ENCODE results near the gene TBCEL.

TBCEL gene

DNA sequence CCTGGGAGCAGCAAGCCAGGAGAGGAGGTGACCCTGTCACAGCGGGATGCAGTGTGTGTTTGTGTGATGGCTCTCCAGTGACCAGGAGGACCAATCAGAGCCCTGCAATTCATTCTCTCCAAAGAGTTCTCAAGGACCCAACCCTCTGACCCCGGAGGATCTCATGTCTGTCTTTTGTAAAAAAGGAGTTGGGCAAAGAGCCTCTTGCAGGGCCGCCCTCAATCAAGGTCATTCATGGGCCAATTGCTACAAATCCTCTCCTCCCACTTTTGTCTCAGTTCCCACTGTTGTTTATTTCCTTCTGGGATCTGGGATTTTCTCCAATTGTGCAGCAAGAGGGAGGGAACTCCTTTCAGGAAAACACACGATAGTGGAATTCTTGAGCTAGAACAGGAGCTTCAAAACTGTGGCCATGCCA is 81.2 kb downstream of the TBCEL start:
- Histone ChIP-seq H3K4me3 (ENCODE audit: insufficient read length, low read depth) (no peak overlapping the region), H3K9me3 (ENCODE audit: insufficient read depth, low read length) (no peaks in the 10 kb centered on the region), H3K9ac (ENCODE audit: insufficient read length, low read depth) (no peak overlapping the region), H3K36me3 (ENCODE audit: insufficient read depth, insufficient read length, low read length) (no peaks in the 10 kb centered on the region), H3K27me3 (ENCODE audit: insufficient read depth, insufficient read length) (no peaks in the 10 kb centered on the region), H3K4me1 (ENCODE audit: insufficient read depth, insufficient read length) (no peaks in the 10 kb centered on the region)
- TF ChIP-seq YY1 (IDR thresholded peaks at IDR 0.05; ENCODE audit: insufficient read depth, insufficient read length) (no peak), ZNF274 (IDR thresholded peaks at IDR 0.05; ENCODE audit: low read depth, low read length) (no peak), SUZ12 (IDR thresholded peaks at IDR 0.05; ENCODE audit: extremely low read depth, insufficient read depth, insufficient read length) (no peak)
- DNase-seq (ENCODE audit: low read depth, low spot score), result no peak

DNA sequence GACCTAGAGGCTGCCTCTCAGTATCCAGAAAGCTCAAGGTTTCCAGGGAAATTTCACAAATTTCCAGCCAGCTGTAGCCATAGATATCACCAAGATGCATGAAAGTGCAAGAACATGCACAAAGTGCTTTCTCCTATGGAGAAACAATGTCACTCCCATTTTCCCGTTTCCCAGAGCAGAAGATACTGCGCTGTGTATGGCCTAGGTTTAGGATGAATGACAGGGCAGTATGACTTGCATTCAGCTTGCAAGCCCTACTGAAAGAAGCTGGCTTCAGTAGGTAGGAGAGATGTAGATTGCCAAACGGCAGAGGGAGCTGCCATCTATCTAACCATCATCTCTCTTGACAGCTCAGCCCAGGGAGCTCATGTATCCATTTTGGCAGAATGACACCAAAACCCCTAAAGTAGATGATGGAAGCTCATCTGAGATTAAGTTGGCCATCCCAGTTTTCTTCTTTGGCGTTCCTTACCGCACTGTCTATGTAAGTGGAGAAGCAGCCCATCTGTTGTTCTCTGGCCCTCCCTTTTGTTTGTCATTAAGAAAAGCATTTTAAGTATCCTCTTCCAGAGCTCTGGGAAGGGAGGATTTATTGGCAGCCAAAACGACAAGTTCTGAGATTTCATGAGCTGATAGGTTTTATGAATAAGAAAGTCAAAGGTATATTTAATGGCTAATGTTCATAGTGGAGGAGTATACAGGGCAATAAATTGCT is 81.7 kb downstream of the TBCEL start:
- Histone ChIP-seq H3K9ac (ENCODE audit: insufficient read length, low read depth) (no peak overlapping the region), H3K4me1 (ENCODE audit: insufficient read depth, insufficient read length) (no peaks in the 10 kb centered on the region), H3K4me3 (ENCODE audit: insufficient read length, low read depth) (no peak overlapping the region), H3K27me3 (ENCODE audit: insufficient read depth, insufficient read length) (no peaks in the 10 kb centered on the region), H3K36me3 (ENCODE audit: insufficient read depth, insufficient read length, low read length) (no peaks in the 10 kb centered on the region), H3K9me3 (ENCODE audit: insufficient read depth, low read length) (no peaks in the 10 kb centered on the region)
- TF ChIP-seq SUZ12 (IDR thresholded peaks at IDR 0.05; ENCODE audit: extremely low read depth, insufficient read depth, insufficient read length) (no peak), YY1 (IDR thresholded peaks at IDR 0.05; ENCODE audit: insufficient read depth, insufficient read length) (no peak), ZNF274 (IDR thresholded peaks at IDR 0.05; ENCODE audit: low read depth, low read length) (no peak)
- DNase-seq (ENCODE audit: low read depth, low spot score), result no peak

DNA sequence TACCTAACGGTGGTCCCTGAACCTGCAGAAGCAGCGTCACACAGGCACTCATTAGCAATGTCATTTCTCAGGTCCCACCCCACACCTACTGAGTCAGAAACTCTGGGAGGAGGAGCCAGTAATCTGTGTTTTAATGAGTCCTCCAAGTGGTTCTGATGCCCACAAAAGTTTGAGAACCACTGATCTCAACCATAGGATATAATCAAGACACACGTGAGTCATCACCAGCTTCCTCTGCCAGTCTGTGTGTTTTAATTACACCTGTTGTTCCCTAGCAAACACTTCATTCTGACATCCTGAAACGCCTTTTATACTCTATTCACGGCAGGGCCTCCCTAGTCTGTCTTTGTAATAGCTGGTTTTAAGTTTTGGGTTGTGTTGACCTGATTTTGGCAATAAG is 82.9 kb downstream of the TBCEL start:
- peaks cover 3% of the 10 kb centered on the region for H3K27me3 ChIP-seq (ENCODE audit: insufficient read depth, insufficient read length)
- H3K36me3 ChIP-seq (ENCODE audit: insufficient read depth, insufficient read length, low read length), result no peaks in the 10 kb centered on the region
- H3K9ac ChIP-seq (ENCODE audit: insufficient read length, low read depth), result no peak overlapping the region
- H3K4me1 ChIP-seq (ENCODE audit: insufficient read depth, insufficient read length), result no peaks in the 10 kb centered on the region
- no peaks in the 10 kb centered on the region for H3K9me3 ChIP-seq (ENCODE audit: insufficient read depth, low read length)
- H3K4me3 ChIP-seq (ENCODE audit: insufficient read length, low read depth), result no peak overlapping the region
- TF ChIP-seq ZNF274 (IDR thresholded peaks at IDR 0.05; ENCODE audit: low read depth, low read length), result no peak
- no peak for TF ChIP-seq SUZ12 (IDR thresholded peaks at IDR 0.05; ENCODE audit: extremely low read depth, insufficient read depth, insufficient read length)
- no peak for TF ChIP-seq YY1 (IDR thresholded peaks at IDR 0.05; ENCODE audit: insufficient read depth, insufficient read length)
- no peak for DNase-seq (ENCODE audit: low read depth, low spot score)

DNA sequence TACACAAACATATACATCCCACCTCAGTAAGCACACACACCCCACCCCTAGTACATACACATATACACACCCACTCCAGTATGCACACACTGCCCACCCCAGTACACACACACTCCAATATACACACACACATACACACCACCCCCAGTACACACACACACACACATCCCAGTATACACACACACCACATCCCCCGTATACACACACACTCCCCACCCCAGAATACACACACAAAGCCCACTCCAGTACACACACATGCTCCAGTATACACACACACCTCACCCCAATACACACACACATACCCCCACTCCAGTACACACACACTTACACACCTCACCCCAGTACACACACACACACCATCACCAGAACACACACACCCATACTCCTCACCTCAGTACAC is 84.5 kb downstream of the TBCEL start:
- peaks cover 4% of the 10 kb centered on the region for H3K27me3 ChIP-seq (ENCODE audit: insufficient read depth, insufficient read length)
- H3K4me1 ChIP-seq (ENCODE audit: insufficient read depth, insufficient read length), result peaks cover 3% of the 10 kb centered on the region
- H3K9ac ChIP-seq (ENCODE audit: insufficient read length, low read depth), result no peak overlapping the region
- no peaks in the 10 kb centered on the region for H3K36me3 ChIP-seq (ENCODE audit: insufficient read depth, insufficient read length, low read length)
- no peak for TF ChIP-seq SUZ12 (IDR thresholded peaks at IDR 0.05; ENCODE audit: extremely low read depth, insufficient read depth, insufficient read length)
- TF ChIP-seq ZNF274 (IDR thresholded peaks at IDR 0.05; ENCODE audit: low read depth, low read length), result no peak
- no peak for TF ChIP-seq YY1 (IDR thresholded peaks at IDR 0.05; ENCODE audit: insufficient read depth, insufficient read length)
- DNase-seq (ENCODE audit: low read depth, low spot score), result no peak
- no peak overlapping the region for H3K4me3 ChIP-seq (ENCODE audit: insufficient read length, low read depth)
- no peaks in the 10 kb centered on the region for H3K9me3 ChIP-seq (ENCODE audit: insufficient read depth, low read length)

DNA sequence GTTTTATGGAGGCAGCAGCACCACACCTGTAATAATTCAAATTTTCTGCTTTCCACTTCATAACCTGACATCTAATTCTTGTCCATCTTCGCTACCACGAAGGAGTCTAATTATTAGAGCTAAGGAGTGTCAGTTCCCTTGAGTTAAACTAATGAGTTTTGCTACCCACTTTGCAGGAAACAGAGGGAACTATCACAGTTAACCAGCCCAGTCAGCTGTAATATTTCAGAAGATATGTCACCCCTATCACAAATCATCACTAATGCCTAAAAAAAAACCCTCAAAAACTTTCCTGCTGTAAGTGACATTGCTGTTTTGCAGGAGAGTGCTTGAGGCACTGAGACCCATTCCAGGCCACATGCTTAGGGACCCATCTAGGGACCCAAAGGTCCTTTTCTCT is 85.6 kb downstream of the TBCEL start:
- Histone ChIP-seq H3K9me3 (ENCODE audit: insufficient read depth, low read length) (no peaks in the 10 kb centered on the region), H3K36me3 (ENCODE audit: insufficient read depth, insufficient read length, low read length) (no peaks in the 10 kb centered on the region), H3K4me1 (ENCODE audit: insufficient read depth, insufficient read length) (peaks cover 3% of the 10 kb centered on the region), H3K9ac (ENCODE audit: insufficient read length, low read depth) (no peak overlapping the region), H3K27me3 (ENCODE audit: insufficient read depth, insufficient read length) (peaks cover 4% of the 10 kb centered on the region), H3K4me3 (ENCODE audit: insufficient read length, low read depth) (no peak overlapping the region)
- no peak for TF ChIP-seq YY1 (IDR thresholded peaks at IDR 0.05; ENCODE audit: insufficient read depth, insufficient read length)
- TF ChIP-seq SUZ12 (IDR thresholded peaks at IDR 0.05; ENCODE audit: extremely low read depth, insufficient read depth, insufficient read length), result no peak
- no peak for TF ChIP-seq ZNF274 (IDR thresholded peaks at IDR 0.05; ENCODE audit: low read depth, low read length)
- DNase-seq (ENCODE audit: low read depth, low spot score), result no peak

DNA sequence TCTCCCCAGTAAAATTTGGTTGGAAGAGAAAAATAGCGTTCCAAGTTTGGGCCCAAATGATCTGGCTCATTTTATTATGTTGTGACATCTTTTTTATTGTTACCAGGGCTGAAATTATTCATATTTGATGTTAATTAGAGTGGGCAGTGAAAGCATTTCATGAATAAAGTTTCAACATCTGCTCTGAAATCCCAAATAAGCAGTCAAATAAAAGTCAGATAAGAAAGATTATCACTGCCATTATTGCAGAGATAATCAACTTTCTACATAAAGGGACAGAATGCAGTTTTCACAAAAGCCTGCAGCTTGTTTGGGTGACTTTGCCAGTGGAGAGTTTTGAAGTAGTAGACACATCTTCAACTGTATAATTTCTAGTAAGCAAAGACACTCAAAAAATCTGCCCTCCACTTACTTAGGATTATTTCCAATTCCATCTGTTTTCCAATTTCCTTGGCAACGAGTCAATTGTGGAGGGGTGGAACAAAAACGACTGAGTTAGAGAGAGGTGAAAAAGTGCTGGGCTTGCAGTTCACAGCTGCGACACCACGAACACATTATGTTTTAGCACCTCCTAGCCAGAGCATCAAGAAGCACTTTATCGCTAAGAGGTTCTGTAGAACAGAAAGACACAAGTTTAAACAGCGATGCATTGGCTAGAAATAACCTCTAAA is 86.1 kb downstream of the TBCEL start:
- no peak overlapping the region for H3K4me3 ChIP-seq (ENCODE audit: insufficient read length, low read depth)
- no peak overlapping the region for H3K9ac ChIP-seq (ENCODE audit: insufficient read length, low read depth)
- no peaks in the 10 kb centered on the region for H3K9me3 ChIP-seq (ENCODE audit: insufficient read depth, low read length)
- TF ChIP-seq SUZ12 (IDR thresholded peaks at IDR 0.05; ENCODE audit: extremely low read depth, insufficient read depth, insufficient read length) (no peak), YY1 (IDR thresholded peaks at IDR 0.05; ENCODE audit: insufficient read depth, insufficient read length) (no peak), ZNF274 (IDR thresholded peaks at IDR 0.05; ENCODE audit: low read depth, low read length) (no peak)
- peaks cover 4% of the 10 kb centered on the region for H3K27me3 ChIP-seq (ENCODE audit: insufficient read depth, insufficient read length)
- no peaks in the 10 kb centered on the region for H3K36me3 ChIP-seq (ENCODE audit: insufficient read depth, insufficient read length, low read length)
- no peak for DNase-seq (ENCODE audit: low read depth, low spot score)
- peaks cover 3% of the 10 kb centered on the region for H3K4me1 ChIP-seq (ENCODE audit: insufficient read depth, insufficient read length)

DNA sequence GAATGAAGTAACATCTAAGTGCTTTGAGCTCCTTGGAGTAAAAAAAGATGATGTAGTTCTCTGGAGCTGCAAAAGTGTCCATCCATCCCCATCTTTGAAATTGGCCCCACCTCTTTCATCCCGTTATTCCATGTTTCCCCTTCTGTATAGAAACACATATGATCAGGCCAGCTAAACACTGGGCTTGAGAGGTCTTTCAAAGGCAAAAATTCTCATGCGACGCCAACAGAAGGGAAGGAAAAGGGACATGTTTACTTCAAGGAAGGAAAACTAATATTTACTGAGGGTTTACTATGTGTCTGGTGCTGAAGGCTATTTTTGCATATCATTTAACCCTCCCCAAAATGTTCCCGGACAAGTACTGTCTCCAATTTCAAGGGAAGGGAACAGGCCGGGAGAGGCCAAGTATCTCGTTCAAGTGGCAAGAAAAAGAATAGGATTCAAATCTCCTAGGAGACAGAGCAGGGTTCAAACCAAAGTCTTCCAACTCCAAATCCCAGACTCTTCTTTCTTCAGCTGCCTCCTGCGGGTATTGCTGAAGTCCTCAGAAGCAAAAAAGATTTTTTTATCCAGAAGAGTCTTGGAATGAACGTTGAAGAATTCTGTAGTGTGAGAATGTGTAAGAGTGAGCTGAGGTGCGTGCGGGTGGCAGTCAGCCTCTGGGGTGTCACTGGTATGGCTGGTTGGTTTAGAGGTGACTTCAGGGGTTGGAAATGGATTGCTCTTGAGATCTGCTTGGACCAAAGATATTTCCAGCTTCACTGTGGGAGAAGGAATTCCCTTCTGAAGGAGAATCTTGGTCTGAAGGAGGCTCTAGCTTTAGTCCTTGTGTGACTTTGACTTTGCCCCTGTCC is 87.2 kb downstream of the TBCEL start:
- H3K4me3 ChIP-seq (ENCODE audit: insufficient read length, low read depth), result no peak overlapping the region
- DNase-seq (ENCODE audit: low read depth, low spot score), result no peak
- H3K4me1 ChIP-seq (ENCODE audit: insufficient read depth, insufficient read length), result peaks cover 3% of the 10 kb centered on the region
- TF ChIP-seq SUZ12 (IDR thresholded peaks at IDR 0.05; ENCODE audit: extremely low read depth, insufficient read depth, insufficient read length), result no peak
- TF ChIP-seq YY1 (IDR thresholded peaks at IDR 0.05; ENCODE audit: insufficient read depth, insufficient read length), result no peak
- TF ChIP-seq ZNF274 (IDR thresholded peaks at IDR 0.05; ENCODE audit: low read depth, low read length), result no peak
- H3K9ac ChIP-seq (ENCODE audit: insufficient read length, low read depth), result no peak overlapping the region
- H3K9me3 ChIP-seq (ENCODE audit: insufficient read depth, low read length), result no peaks in the 10 kb centered on the region
- H3K36me3 ChIP-seq (ENCODE audit: insufficient read depth, insufficient read length, low read length), result no peaks in the 10 kb centered on the region
- peaks cover 4% of the 10 kb centered on the region for H3K27me3 ChIP-seq (ENCODE audit: insufficient read depth, insufficient read length)
